ENCODE data around the gene ADCY5. TPM values are rescaled to one million over a fixed set of nuclear protein-coding genes. Genes with fewer than 3 reads are reported as not detected.

The ADCY5 gene
- total and polyA plus RNA-seq, 4 donors, result 0.74 to 6.6 (median 2.9) TPM

GRCh38 chr3:123410149-123410515 lies 38.8 kb downstream of the ADCY5 start:
- Histone ChIP-seq H3K27ac (ENCODE audit: low read depth in 1 of 2, low read length in 2 of 2) (peak overlapping the region; percentile 73 to 76), H3K36me3 (ENCODE audit: control insufficient read depth in 4 of 4, insufficient read depth in 3 of 4, low read depth in 1 of 4, low read length in 3 of 4) (no peaks in the 10 kb centered on the region), H3K4me3 (ENCODE audit: low read depth in 1 of 3, low read length in 3 of 3) (no peak overlapping the region), H3K4me1 (ENCODE audit: control insufficient read depth in 4 of 4, insufficient read depth in 4 of 4, low read length in 3 of 4) (peaks cover 10 to 41% (median 27%) of the 10 kb centered on the region in 4 donors), H3K9me3 (ENCODE audit: control insufficient read depth in 4 of 4, low read length in 3 of 4) (no peaks in the 10 kb centered on the region), H3K27me3 (ENCODE audit: control insufficient read depth in 4 of 4, insufficient read depth in 4 of 4, low read length in 3 of 4) (no peaks in the 10 kb centered on the region), H3K9ac (ENCODE audit: low read depth in 1 of 2, low read length in 2 of 2) (no peak overlapping the region)
- no peak for TF ChIP-seq YY1 (IDR thresholded peaks at IDR 0.05)
- TF ChIP-seq FOXA2 (IDR thresholded peaks at IDR 0.05), result no peak
- TF ChIP-seq, protein P1, sequence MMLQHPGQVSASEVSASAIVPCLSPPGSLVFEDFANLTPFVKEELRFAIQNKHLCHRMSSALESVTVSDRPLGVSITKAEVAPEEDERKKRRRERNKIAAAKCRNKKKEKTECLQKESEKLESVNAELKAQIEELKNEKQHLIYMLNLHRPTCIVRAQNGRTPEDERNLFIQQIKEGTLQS (IDR thresholded peaks at IDR 0.05), result no peak
- no peak for TF ChIP-seq TAF1 (conservative IDR thresholded peaks at IDR 0.05)
- TF ChIP-seq NR2F2 (IDR thresholded peaks at IDR 0.05), result no peak
- no peak for TF ChIP-seq SP1 (IDR thresholded peaks at IDR 0.05)
- no peak for TF ChIP-seq JUND (IDR thresholded peaks at IDR 0.05)
- TF ChIP-seq HNF4A (conservative IDR thresholded peaks at IDR 0.05), result no peak
- TF ChIP-seq MAX (IDR thresholded peaks at IDR 0.05), result no peak
- no peak for TF ChIP-seq GABPA (IDR thresholded peaks at IDR 0.05 in 1 of 2, conservative IDR thresholded peaks at IDR 0.05 in 1 of 2)
- TF ChIP-seq, protein P2, sequence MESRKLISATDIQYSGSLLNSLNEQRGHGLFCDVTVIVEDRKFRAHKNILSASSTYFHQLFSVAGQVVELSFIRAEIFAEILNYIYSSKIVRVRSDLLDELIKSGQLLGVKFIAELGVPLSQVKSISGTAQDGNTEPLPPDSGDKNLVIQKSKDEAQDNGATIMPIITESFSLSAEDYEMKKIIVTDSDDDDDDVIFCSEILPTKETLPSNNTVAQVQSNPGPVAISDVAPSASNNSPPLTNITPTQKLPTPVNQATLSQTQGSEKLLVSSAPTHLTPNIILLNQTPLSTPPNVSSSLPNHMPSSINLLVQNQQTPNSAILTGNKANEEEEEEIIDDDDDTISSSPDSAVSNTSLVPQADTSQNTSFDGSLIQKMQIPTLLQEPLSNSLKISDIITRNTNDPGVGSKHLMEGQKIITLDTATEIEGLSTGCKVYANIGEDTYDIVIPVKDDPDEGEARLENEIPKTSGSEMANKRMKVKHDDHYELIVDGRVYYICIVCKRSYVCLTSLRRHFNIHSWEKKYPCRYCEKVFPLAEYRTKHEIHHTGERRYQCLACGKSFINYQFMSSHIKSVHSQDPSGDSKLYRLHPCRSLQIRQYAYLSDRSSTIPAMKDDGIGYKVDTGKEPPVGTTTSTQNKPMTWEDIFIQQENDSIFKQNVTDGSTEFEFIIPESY (IDR thresholded peaks at IDR 0.05), result no peak
- no peak for TF ChIP-seq FOXA1 (IDR thresholded peaks at IDR 0.05)
- no peak for TF ChIP-seq EGR1 (IDR thresholded peaks at IDR 0.05; ENCODE audit: low read depth in 2 of 2)
- no peak for TF ChIP-seq HNF4G (IDR thresholded peaks at IDR 0.05)
- TF ChIP-seq, protein P3, sequence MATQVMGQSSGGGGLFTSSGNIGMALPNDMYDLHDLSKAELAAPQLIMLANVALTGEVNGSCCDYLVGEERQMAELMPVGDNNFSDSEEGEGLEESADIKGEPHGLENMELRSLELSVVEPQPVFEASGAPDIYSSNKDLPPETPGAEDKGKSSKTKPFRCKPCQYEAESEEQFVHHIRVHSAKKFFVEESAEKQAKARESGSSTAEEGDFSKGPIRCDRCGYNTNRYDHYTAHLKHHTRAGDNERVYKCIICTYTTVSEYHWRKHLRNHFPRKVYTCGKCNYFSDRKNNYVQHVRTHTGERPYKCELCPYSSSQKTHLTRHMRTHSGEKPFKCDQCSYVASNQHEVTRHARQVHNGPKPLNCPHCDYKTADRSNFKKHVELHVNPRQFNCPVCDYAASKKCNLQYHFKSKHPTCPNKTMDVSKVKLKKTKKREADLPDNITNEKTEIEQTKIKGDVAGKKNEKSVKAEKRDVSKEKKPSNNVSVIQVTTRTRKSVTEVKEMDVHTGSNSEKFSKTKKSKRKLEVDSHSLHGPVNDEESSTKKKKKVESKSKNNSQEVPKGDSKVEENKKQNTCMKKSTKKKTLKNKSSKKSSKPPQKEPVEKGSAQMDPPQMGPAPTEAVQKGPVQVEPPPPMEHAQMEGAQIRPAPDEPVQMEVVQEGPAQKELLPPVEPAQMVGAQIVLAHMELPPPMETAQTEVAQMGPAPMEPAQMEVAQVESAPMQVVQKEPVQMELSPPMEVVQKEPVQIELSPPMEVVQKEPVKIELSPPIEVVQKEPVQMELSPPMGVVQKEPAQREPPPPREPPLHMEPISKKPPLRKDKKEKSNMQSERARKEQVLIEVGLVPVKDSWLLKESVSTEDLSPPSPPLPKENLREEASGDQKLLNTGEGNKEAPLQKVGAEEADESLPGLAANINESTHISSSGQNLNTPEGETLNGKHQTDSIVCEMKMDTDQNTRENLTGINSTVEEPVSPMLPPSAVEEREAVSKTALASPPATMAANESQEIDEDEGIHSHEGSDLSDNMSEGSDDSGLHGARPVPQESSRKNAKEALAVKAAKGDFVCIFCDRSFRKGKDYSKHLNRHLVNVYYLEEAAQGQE (IDR thresholded peaks at IDR 0.05), result no peak
- TF ChIP-seq, protein P4, sequence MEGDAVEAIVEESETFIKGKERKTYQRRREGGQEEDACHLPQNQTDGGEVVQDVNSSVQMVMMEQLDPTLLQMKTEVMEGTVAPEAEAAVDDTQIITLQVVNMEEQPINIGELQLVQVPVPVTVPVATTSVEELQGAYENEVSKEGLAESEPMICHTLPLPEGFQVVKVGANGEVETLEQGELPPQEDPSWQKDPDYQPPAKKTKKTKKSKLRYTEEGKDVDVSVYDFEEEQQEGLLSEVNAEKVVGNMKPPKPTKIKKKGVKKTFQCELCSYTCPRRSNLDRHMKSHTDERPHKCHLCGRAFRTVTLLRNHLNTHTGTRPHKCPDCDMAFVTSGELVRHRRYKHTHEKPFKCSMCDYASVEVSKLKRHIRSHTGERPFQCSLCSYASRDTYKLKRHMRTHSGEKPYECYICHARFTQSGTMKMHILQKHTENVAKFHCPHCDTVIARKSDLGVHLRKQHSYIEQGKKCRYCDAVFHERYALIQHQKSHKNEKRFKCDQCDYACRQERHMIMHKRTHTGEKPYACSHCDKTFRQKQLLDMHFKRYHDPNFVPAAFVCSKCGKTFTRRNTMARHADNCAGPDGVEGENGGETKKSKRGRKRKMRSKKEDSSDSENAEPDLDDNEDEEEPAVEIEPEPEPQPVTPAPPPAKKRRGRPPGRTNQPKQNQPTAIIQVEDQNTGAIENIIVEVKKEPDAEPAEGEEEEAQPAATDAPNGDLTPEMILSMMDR (IDR thresholded peaks at IDR 0.05; ENCODE audit: low read depth, low read length, missing input control), result no peak
- TF ChIP-seq RXRA (IDR thresholded peaks at IDR 0.05), result no peak
- TF ChIP-seq RAD21 (IDR thresholded peaks at IDR 0.05), result no peak
- 83% methylated on average over 1 of the region's 1 CpG for WGBS
- no peak for DNase-seq (ENCODE audit: low spot score)

Data from liver (tissue), 9 donors.